Mesenchymal stem cell (in vitro differentiated cells and primary cell): ENCODE results near the gene KTN1. TPM values are rescaled to one million over a fixed set of nuclear protein-coding genes. Genes with fewer than 3 reads are reported as not detected.

ENCODE experiments used
- DNase-seq: peaks from one replicate; pipeline ENCODE4 v3.0.0-alpha.2; 2013
- H2AFZ ChIP-seq: one replicate; pipeline ENCODE4 v1.6.1; 2013; ENCODE audit warnings: low read depth, mild to moderate bottlenecking, control low read depth, inconsistent platforms, low read length, moderate library complexity
- H2AK5ac ChIP-seq: 2 replicates; pipeline ENCODE4 v1.6.1; 2013; ENCODE audit warnings: low read length, moderate library complexity, mild to moderate bottlenecking, inconsistent platforms; ENCODE audit not compliant: severe bottlenecking
- H2BK120ac ChIP-seq: one replicate; pipeline ENCODE4 v1.6.1; 2013; ENCODE audit warnings: low read depth, mild to moderate bottlenecking, inconsistent platforms, low read length, moderate library complexity
- H2BK12ac ChIP-seq, 2 experiments: one replicate each; pipeline ENCODE4 v1.6.1; 2013; ENCODE audit warnings: inconsistent platforms in 2 of 2, low read length in 2 of 2, mild to moderate bottlenecking in 2 of 2, moderate library complexity in 2 of 2, control low read depth in 1 of 2
- H2BK15ac ChIP-seq: one replicate; pipeline ENCODE4 v1.6.1; 2013; ENCODE audit warnings: mild to moderate bottlenecking, low read depth, inconsistent platforms; ENCODE audit not compliant: poor library complexity, severe bottlenecking
- H2BK5ac ChIP-seq: 2 replicates; pipeline ENCODE4 v1.6.1; 2013; ENCODE audit warnings: low read depth, mild to moderate bottlenecking, low read length, control low read depth, inconsistent platforms; ENCODE audit not compliant: poor library complexity, severe bottlenecking
- H3K14ac ChIP-seq, 2 experiments: one replicate each; pipeline ENCODE4 v1.6.1; 2013; ENCODE audit warnings: inconsistent platforms in 2 of 2, low read length in 2 of 2, control low read depth in 1 of 2, mild to moderate bottlenecking in 1 of 2, moderate library complexity in 1 of 2
- H3K18ac ChIP-seq, 2 experiments: one replicate each; pipeline ENCODE4 v1.6.1; 2013; ENCODE audit warnings: inconsistent platforms in 2 of 2, low read length in 2 of 2, control low read depth in 1 of 2, low read depth in 1 of 2, mild to moderate bottlenecking in 1 of 2
- H3K23ac ChIP-seq, 2 experiments: one replicate each; pipeline ENCODE4 v1.6.1; 2013; ENCODE audit warnings: inconsistent platforms in 2 of 2, low read length in 2 of 2, mild to moderate bottlenecking in 2 of 2, moderate library complexity in 2 of 2, control low read depth in 1 of 2
- H3K27ac ChIP-seq: 2 replicates; pipeline ENCODE4 v1.5.1; 2013; ENCODE audit warnings: mild to moderate bottlenecking, moderate library complexity, low read length, control low read depth, inconsistent platforms; ENCODE audit not compliant: poor library complexity, severe bottlenecking
- H3K27me3 ChIP-seq, 2 experiments: 2 replicates each; pipeline versions ENCODE4 v1.6.1 to v1.7.0; 2013; ENCODE audit warnings: low read length in 2 of 2, mild to moderate bottlenecking in 2 of 2, moderate library complexity in 2 of 2, control low read depth in 1 of 2, inconsistent platforms in 1 of 2; ENCODE audit not compliant: control insufficient read depth in 1 of 2, insufficient read depth in 1 of 2
- H3K36me3 ChIP-seq, 2 experiments: 2 replicates each; pipeline versions ENCODE4 v1.6.1 to v1.7.0; 2013; ENCODE audit warnings: low read length in 2 of 2, control low read depth in 1 of 2, inconsistent platforms in 1 of 2, low read depth in 1 of 2, mild to moderate bottlenecking in 1 of 2; ENCODE audit not compliant: insufficient read depth in 2 of 2, control insufficient read depth in 1 of 2
- H3K4ac ChIP-seq, 2 experiments: one replicate each; pipeline ENCODE4 v1.6.1; 2013; ENCODE audit warnings: inconsistent platforms in 2 of 2, low read length in 2 of 2, mild to moderate bottlenecking in 2 of 2, moderate library complexity in 2 of 2, control low read depth in 1 of 2, low read depth in 1 of 2
- H3K4me1 ChIP-seq: 2 replicates; pipeline ENCODE4 v1.6.1; 2013; ENCODE audit warnings: low read depth, low read length, control low read depth; ENCODE audit not compliant: control insufficient read depth, insufficient read depth
- H3K4me2 ChIP-seq: 2 replicates; pipeline ENCODE4 v1.6.1; 2013; ENCODE audit warnings: low read length, mild to moderate bottlenecking, inconsistent platforms; ENCODE audit not compliant: poor library complexity, severe bottlenecking
- H3K4me3 ChIP-seq, 2 experiments: 2 replicates each; pipeline versions ENCODE4 v1.5.1 to v1.7.0; 2013; ENCODE audit warnings: low read length in 2 of 2, mild to moderate bottlenecking in 2 of 2, control low read depth in 1 of 2, low read depth in 1 of 2; ENCODE audit not compliant: insufficient read depth in 1 of 2
- H3K79me1 ChIP-seq: replicated peaks from 2 replicates; pipeline ENCODE4 v1.6.1; 2013; ENCODE audit warnings: mild to moderate bottlenecking, control low read depth, low read length, inconsistent platforms; ENCODE audit not compliant: poor library complexity, severe bottlenecking
- H3K9ac ChIP-seq: 2 replicates; pipeline ENCODE4 v1.7.0; 2013; ENCODE audit warnings: mild to moderate bottlenecking, low read length, moderate library complexity
- H3K9me3 ChIP-seq: 2 replicates; pipeline ENCODE4 v1.7.0; 2013; ENCODE audit warnings: mild to moderate bottlenecking, low read length; ENCODE audit not compliant: control insufficient read depth
- H4K8ac ChIP-seq: one replicate; pipeline ENCODE4 v1.6.1; 2013; ENCODE audit warnings: inconsistent platforms, mild to moderate bottlenecking, low read length, moderate library complexity
- H4K91ac ChIP-seq: one replicate; pipeline ENCODE4 v1.6.1; 2013; ENCODE audit warnings: mild to moderate bottlenecking, low read length, inconsistent platforms
- WGBS: methylation state at CpG from one replicate; pipeline ENCODE4 v1.1.7; 2013; ENCODE audit warnings: mixed read lengths; 5-methylcytosine and 5-hydroxymethylcytosine counted together
- polyA plus RNA-seq, 2 experiments: library from polyadenylated mRNA; stranded (reverse); fragments of 200-250 nt; gene quantifications; one replicate each; pipeline ENCODE4 v1.2.3, GENCODE V29; 2013

Gene KTN1
- polyA plus RNA-seq (2013, experiment 1 of 2) = 150 TPM
- polyA plus RNA-seq (2013, experiment 2 of 2) = 176 TPM

GRCh38 chr14:55579724-55580469 lies at the start of gene KTN1:
Gene KTN1, plus strand, starts transcription at chr14:55580207. Its CDS starts 31,842 bp downstream, at chr14:55612049.
- Histone ChIP-seq H3K4me2 (peak within 1 kb of the TSS; percentile 87), H3K14ac (peak within 1 kb of the TSS; percentile 64 to 96), H3K79me1 (peaks cover 3% of the 10 kb centered on the region), H2AFZ (peak within 1 kb of the TSS; percentile 79), H3K9me3 (no peaks in the 10 kb centered on the region), H3K36me3 (peaks cover 0 to 24% of the 10 kb centered on the region in 2 experiments), H3K23ac (peak within 1 kb of the TSS in 1 of 2 experiments; percentile 52), H3K18ac (peak within 1 kb of the TSS; percentile 88 to 95), H3K4me1 (peaks cover 2% of the 10 kb centered on the region), H4K91ac (peak within 1 kb of the TSS; percentile 65), H2BK12ac (peak within 1 kb of the TSS; percentile 75 to 91), H4K8ac (peak within 1 kb of the TSS; percentile 94), H3K27me3 (no peaks in the 10 kb centered on the region), H3K9ac (peak within 1 kb of the TSS; percentile 94), H2BK120ac (peak within 1 kb of the TSS; percentile 87), H2AK5ac (no peak within 1 kb of the TSS), H2BK15ac (peak within 1 kb of the TSS; percentile 98), H3K27ac (peak within 1 kb of the TSS; percentile 89), H2BK5ac (peak within 1 kb of the TSS; percentile 71), H3K4me3 (peak within 1 kb of the TSS; percentile 92 to 96), H3K4ac (peak within 1 kb of the TSS; percentile 88 to 94)
- peak; percentile 84 for DNase-seq
- WGBS = under 1% methylated on average over 55 of the region's 96 CpGs

- Histone ChIP-seq H3K9me3 (no peaks in the 10 kb centered on the region), H2BK5ac (no peak overlapping the region), H3K79me1 (no peaks in the 10 kb centered on the region), H3K4me3 (no peak overlapping the region), H3K9ac (no peak overlapping the region), H3K4ac (no peak overlapping the region), H3K18ac (no peak overlapping the region), H3K36me3 (no peaks in the 10 kb centered on the region), H2BK12ac (no peak overlapping the region), H2BK120ac (no peak overlapping the region), H2AK5ac (no peak overlapping the region), H3K27ac (no peak overlapping the region), H2AFZ (no peak overlapping the region), H4K8ac (no peak overlapping the region), H4K91ac (no peak overlapping the region), H3K4me2 (no peak overlapping the region), H3K23ac (peak overlapping the region in 1 of 2 experiments; percentile 10), H3K14ac (no peak overlapping the region), H3K27me3 (no peaks in the 10 kb centered on the region), H2BK15ac (no peak overlapping the region), H3K4me1 (no peaks in the 10 kb centered on the region)
- 90% methylated on average over 3 of the region's 3 CpGs for WGBS
- no peak for DNase-seq
Measured at GRCh38 chr14:55530464-55530863, 49.5 kb upstream of the KTN1 start.

DNA sequence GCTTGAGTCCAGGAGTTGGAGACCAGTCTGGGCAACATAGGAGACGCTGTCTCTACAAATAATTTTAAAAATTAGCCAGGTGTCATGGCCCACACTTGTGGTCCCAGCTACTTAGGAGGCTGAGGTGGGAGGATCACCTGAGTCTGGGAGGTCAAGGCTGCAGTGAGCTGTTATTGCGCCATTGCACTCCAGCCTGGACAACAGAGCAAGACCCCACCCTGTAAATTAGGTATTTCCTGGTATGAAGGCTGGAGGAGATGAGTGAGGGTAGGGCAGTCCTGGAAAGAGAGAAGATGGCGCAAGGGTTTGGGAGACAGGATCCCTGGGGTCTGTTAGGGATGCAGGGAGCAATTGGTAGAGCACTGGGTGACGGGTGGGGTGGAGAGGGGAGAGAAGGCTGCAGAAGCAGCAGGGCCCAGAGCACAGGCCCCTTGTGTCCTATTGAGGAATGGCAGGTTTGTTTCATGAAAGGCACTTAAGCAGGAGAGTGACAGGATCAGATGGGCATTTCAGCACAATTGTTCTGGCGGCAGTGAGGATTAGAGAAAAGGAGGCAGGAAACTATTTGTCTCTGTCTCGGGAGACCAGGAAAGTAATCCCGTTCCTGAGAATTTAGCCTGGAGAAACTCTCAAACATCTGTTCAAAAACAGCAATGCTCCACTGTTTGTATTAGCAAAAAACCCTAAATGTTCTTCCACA lies 47.2 kb upstream of the KTN1 start:
- Histone ChIP-seq H4K91ac (no peak overlapping the region), H3K4ac (no peak overlapping the region), H2BK12ac (no peak overlapping the region), H2BK120ac (no peak overlapping the region), H3K18ac (no peak overlapping the region), H3K79me1 (no peaks in the 10 kb centered on the region), H3K4me3 (no peak overlapping the region), H3K27ac (no peak overlapping the region), H2BK15ac (no peak overlapping the region), H4K8ac (no peak overlapping the region), H3K36me3 (no peaks in the 10 kb centered on the region), H3K14ac (no peak overlapping the region), H3K4me1 (no peaks in the 10 kb centered on the region), H3K9ac (no peak overlapping the region), H2AFZ (no peak overlapping the region), H3K23ac (no peak overlapping the region), H3K27me3 (no peaks in the 10 kb centered on the region), H2AK5ac (no peak overlapping the region), H3K9me3 (peaks cover 2% of the 10 kb centered on the region), H3K4me2 (no peak overlapping the region), H2BK5ac (no peak overlapping the region)
- peak; percentile 8 for DNase-seq
- 98% methylated on average over 4 of the region's 7 CpGs for WGBS

- no peak overlapping the region for H2AFZ ChIP-seq
- no peak overlapping the region for H4K8ac ChIP-seq
- no peaks in the 10 kb centered on the region for H3K4me1 ChIP-seq
- H3K4ac ChIP-seq = no peak overlapping the region
- no peak overlapping the region for H3K4me3 ChIP-seq
- no peak overlapping the region for H2BK15ac ChIP-seq
- H3K18ac ChIP-seq = peak overlapping the region in 1 of 2 experiments; percentile 56
- H3K36me3 ChIP-seq = no peaks in the 10 kb centered on the region
- H3K27ac ChIP-seq = no peak overlapping the region
- H2BK12ac ChIP-seq = no peak overlapping the region
- no peak overlapping the region for H3K4me2 ChIP-seq
- H4K91ac ChIP-seq = no peak overlapping the region
- 95% methylated on average over 5 of the region's 5 CpGs for WGBS
- peak overlapping the region in 1 of 2 experiments; percentile 31 for H3K23ac ChIP-seq
- no peak for DNase-seq
- no peaks in the 10 kb centered on the region for H3K27me3 ChIP-seq
- peak overlapping the region in 1 of 2 experiments; percentile 87 for H3K14ac ChIP-seq
- H2BK120ac ChIP-seq = no peak overlapping the region
- H3K9ac ChIP-seq = no peak overlapping the region
- no peaks in the 10 kb centered on the region for H3K79me1 ChIP-seq
- H3K9me3 ChIP-seq = peaks cover 2% of the 10 kb centered on the region
- no peak overlapping the region for H2AK5ac ChIP-seq
- no peak overlapping the region for H2BK5ac ChIP-seq
Measured at GRCh38 chr14:55533960-55534359, 46.0 kb upstream of the KTN1 start.
